HEK293 (cell line): Measurements from ENCODE around the gene CACTIN.

Source experiments
- BCL11B ChIP-seq: fragments of 450-650 bp; formaldehyde crosslinking; IDR thresholded peaks from 2 replicates; pipeline ENCODE4 v1.5.1; 2016; ENCODE audit warnings: low read depth, missing biosample characterization, missing genetic modification characterization
- HOXC10 ChIP-seq: sonication (generic); formaldehyde crosslinking; IDR thresholded peaks from 2 replicates; pipeline ENCODE4 v1.8.1; 2023; ENCODE audit warnings: mild to moderate bottlenecking, missing genetic modification reagents
- MZF1 ChIP-seq: fragments of 450-650 bp; formaldehyde crosslinking; IDR thresholded peaks from 2 replicates; pipeline ENCODE4 v1.5.1; 2017; ENCODE audit warnings: missing biosample characterization, missing genetic modification characterization, borderline replicate concordance
- OVOL3 ChIP-seq: fragments of 450-650 bp; formaldehyde crosslinking; IDR thresholded peaks from 2 replicates; pipeline ENCODE4 v1.5.1; 2016; ENCODE audit warnings: missing biosample characterization, missing genetic modification characterization
- RBAK ChIP-seq: fragments of 450-650 bp; formaldehyde crosslinking; IDR thresholded peaks from 2 replicates; pipeline ENCODE4 v1.5.1; 2016; ENCODE audit warnings: missing biosample characterization, missing genetic modification characterization
- REPIN1 ChIP-seq: fragments of 450-650 bp; formaldehyde crosslinking; IDR thresholded peaks from 2 replicates; pipeline ENCODE4 v1.5.1; 2017; ENCODE audit warnings: missing biosample characterization, missing genetic modification characterization, low read depth
- SALL2 ChIP-seq: fragments of 450-650 bp; formaldehyde crosslinking; IDR thresholded peaks from 2 replicates; pipeline ENCODE4 v1.5.0; 2017; ENCODE audit warnings: missing biosample characterization, mild to moderate bottlenecking, missing genetic modification characterization, borderline replicate concordance
- SETDB1 ChIP-seq: IDR thresholded peaks from one replicate; pipeline ENCODE4 v1.6.1; 2017; ENCODE audit warnings: mild to moderate bottlenecking, low read length, moderate library complexity, mixed read lengths; ENCODE audit not compliant: insufficient read length
- ZFP69B ChIP-seq: fragments of 450-650 bp; formaldehyde crosslinking; IDR thresholded peaks from 2 replicates; pipeline ENCODE4 v1.5.1; 2016; ENCODE audit warnings: missing biosample characterization, missing genetic modification characterization
- ZNF155 ChIP-seq: fragments of 450-650 bp; formaldehyde crosslinking; IDR thresholded peaks from 2 replicates; pipeline ENCODE4 v1.5.1; 2016; ENCODE audit warnings: missing biosample characterization, missing genetic modification characterization
- ZNF157 ChIP-seq: fragments of 450-650 bp; formaldehyde crosslinking; IDR thresholded peaks from 2 replicates; pipeline ENCODE4 v1.5.1; 2016; ENCODE audit warnings: missing biosample characterization, missing genetic modification characterization
- ZNF211 ChIP-seq: fragments of 450-650 bp; formaldehyde crosslinking; IDR thresholded peaks from 2 replicates; pipeline ENCODE4 v1.5.1; 2016; ENCODE audit warnings: low read depth, missing biosample characterization, missing genetic modification characterization
- ZNF24 ChIP-seq: fragments of 450-650 bp; formaldehyde crosslinking; IDR thresholded peaks from 2 replicates; pipeline ENCODE4 v1.5.1; 2016; ENCODE audit warnings: missing biosample characterization, missing genetic modification characterization
- ZNF266 ChIP-seq: fragments of 450-650 bp; formaldehyde crosslinking; IDR thresholded peaks from 2 replicates; pipeline ENCODE4 v1.5.1; 2016; ENCODE audit warnings: missing biosample characterization, missing genetic modification characterization, low read depth
- ZNF280D ChIP-seq: fragments of 450-650 bp; formaldehyde crosslinking; IDR thresholded peaks from 2 replicates; pipeline ENCODE4 v1.5.1; 2016; ENCODE audit warnings: missing biosample characterization, missing genetic modification characterization
- ZNF292 ChIP-seq: fragments of 450-650 bp; formaldehyde crosslinking; IDR thresholded peaks from 2 replicates; pipeline ENCODE4 v1.5.1; 2016; ENCODE audit warnings: low read depth, missing biosample characterization, missing genetic modification characterization, borderline replicate concordance
- ZNF426 ChIP-seq: fragments of 450-650 bp; formaldehyde crosslinking; IDR thresholded peaks from 2 replicates; pipeline ENCODE4 v1.5.1; 2017; ENCODE audit warnings: missing biosample characterization, missing genetic modification characterization, mild to moderate bottlenecking, inconsistent platforms, moderate library complexity
- ZNF514 ChIP-seq: fragments of 450-650 bp; formaldehyde crosslinking; IDR thresholded peaks from 2 replicates; pipeline ENCODE4 v1.5.1; 2016; ENCODE audit warnings: missing biosample characterization, missing genetic modification characterization
- ZNF560 ChIP-seq: fragments of 450-650 bp; formaldehyde crosslinking; IDR thresholded peaks from 2 replicates; pipeline ENCODE4 v1.5.1; 2017; ENCODE audit warnings: missing biosample characterization, missing genetic modification characterization, borderline replicate concordance
- ZNF664 ChIP-seq: fragments of 450-650 bp; formaldehyde crosslinking; IDR thresholded peaks from 2 replicates; pipeline ENCODE4 v1.5.1; 2016; ENCODE audit warnings: missing biosample characterization, missing genetic modification characterization
- ZNF768 ChIP-seq: fragments of 450-650 bp; formaldehyde crosslinking; IDR thresholded peaks from 2 replicates; pipeline ENCODE4 v1.5.1; 2018; ENCODE audit warnings: missing biosample characterization, mild to moderate bottlenecking, missing genetic modification characterization
- ZNF777 ChIP-seq: fragments of 450-650 bp; formaldehyde crosslinking; IDR thresholded peaks from 2 replicates; pipeline ENCODE4 v1.5.1; 2017; ENCODE audit warnings: missing biosample characterization, missing genetic modification characterization, borderline replicate concordance
- ZNF791 ChIP-seq: fragments of 450-650 bp; formaldehyde crosslinking; IDR thresholded peaks from 2 replicates; pipeline ENCODE4 v1.5.1; 2016; ENCODE audit warnings: missing biosample characterization, missing genetic modification characterization
- ZNF843 ChIP-seq: fragments of 450-650 bp; formaldehyde crosslinking; IDR thresholded peaks from 2 replicates; pipeline ENCODE4 v1.5.1; 2016; ENCODE audit warnings: missing biosample characterization, missing genetic modification characterization
- ZSCAN16 ChIP-seq: fragments of 450-650 bp; formaldehyde crosslinking; IDR thresholded peaks from 2 replicates; pipeline ENCODE4 v1.5.1; 2016; ENCODE audit warnings: missing biosample characterization, missing genetic modification characterization
- ZSCAN18 ChIP-seq: fragments of 450-650 bp; formaldehyde crosslinking; IDR thresholded peaks from 2 replicates; pipeline ENCODE4 v1.5.1; 2016; ENCODE audit warnings: missing biosample characterization, missing genetic modification characterization
- ZSCAN30 ChIP-seq: fragments of 450-650 bp; IDR thresholded peaks from 2 replicates; pipeline ENCODE4 v1.5.1; 2018; ENCODE audit warnings: missing biosample characterization, mild to moderate bottlenecking, missing genetic modification characterization, moderate library complexity
- ZXDB ChIP-seq: fragments of 450-650 bp; formaldehyde crosslinking; IDR thresholded peaks from 2 replicates; pipeline ENCODE4 v1.5.1; 2016; ENCODE audit warnings: missing biosample characterization, missing genetic modification characterization
- TF ChIP-seq, protein P1 (sequence below): fragments of 450-650 bp; formaldehyde crosslinking; IDR thresholded peaks from 2 replicates; pipeline ENCODE4 v1.5.1; 2016; ENCODE audit warnings: missing biosample characterization, missing genetic modification characterization, borderline replicate concordance
- TF ChIP-seq, protein P2 (sequence below): fragments of 450-650 bp; formaldehyde crosslinking; IDR thresholded peaks from 2 replicates; pipeline ENCODE4 v1.5.1; 2016; ENCODE audit warnings: missing biosample characterization, missing genetic modification characterization
- TF ChIP-seq, protein P3 (sequence below): fragments of 450-650 bp; formaldehyde crosslinking; IDR thresholded peaks from 2 replicates; pipeline ENCODE4 v1.5.1; 2016; ENCODE audit warnings: missing biosample characterization, missing genetic modification characterization

CACTIN gene

DNA sequence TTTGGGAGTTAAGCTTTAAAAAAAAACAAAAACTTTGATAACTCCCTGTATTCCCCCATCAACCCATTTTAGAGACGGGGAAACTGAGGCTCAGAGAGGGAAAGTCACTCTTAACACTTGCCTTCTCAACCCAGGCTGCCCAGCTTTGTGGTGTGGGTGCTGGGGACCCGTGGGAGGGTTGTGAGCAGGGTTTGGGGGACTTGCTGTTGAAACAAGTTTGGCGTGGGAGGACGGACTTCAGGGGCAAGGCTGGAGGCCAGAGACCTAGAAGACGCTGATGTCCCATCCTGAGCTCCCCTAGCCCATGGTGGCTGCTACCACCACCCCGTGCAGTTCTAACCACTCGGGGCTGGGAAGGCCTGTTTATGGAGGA lies 747 bp upstream of the CACTIN start (continued):
- TF ChIP-seq ZNF280D (tag by site-specific recombination), result peak; percentile 88; the same call in 1 of the 2 replicates
- no peak for TF ChIP-seq ZSCAN16 (tag by site-specific recombination)
- no peak for TF ChIP-seq ZNF777 (tag by site-specific recombination)
- 0 out of 2 replicates have a peak, but pooled peaks have one; percentile 20 for TF ChIP-seq REPIN1
- no peak for TF ChIP-seq ZNF768 (tag by site-specific recombination)
- 0 out of 2 replicates have a peak, but pooled peaks have one; percentile 15 for TF ChIP-seq ZNF791
- TF ChIP-seq RBAK (tag by site-specific recombination), result no peak
- no peak for TF ChIP-seq ZNF155 (tag by site-specific recombination)
- TF ChIP-seq ZNF664 (tag by site-specific recombination), result no peak
- TF ChIP-seq, protein P1, sequence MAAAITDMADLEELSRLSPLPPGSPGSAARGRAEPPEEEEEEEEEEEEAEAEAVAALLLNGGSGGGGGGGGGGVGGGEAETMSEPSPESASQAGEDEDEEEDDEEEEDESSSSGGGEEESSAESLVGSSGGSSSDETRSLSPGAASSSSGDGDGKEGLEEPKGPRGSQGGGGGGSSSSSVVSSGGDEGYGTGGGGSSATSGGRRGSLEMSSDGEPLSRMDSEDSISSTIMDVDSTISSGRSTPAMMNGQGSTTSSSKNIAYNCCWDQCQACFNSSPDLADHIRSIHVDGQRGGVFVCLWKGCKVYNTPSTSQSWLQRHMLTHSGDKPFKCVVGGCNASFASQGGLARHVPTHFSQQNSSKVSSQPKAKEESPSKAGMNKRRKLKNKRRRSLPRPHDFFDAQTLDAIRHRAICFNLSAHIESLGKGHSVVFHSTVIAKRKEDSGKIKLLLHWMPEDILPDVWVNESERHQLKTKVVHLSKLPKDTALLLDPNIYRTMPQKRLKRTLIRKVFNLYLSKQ (tag by site-specific recombination), result no peak
- TF ChIP-seq ZXDB (tag by site-specific recombination), result no peak
- no peak for TF ChIP-seq ZNF266 (tag by site-specific recombination)
- TF ChIP-seq ZFP69B (tag by site-specific recombination), result no peak
- 0 out of 2 replicates have a peak, but pooled peaks have one; percentile 48 for TF ChIP-seq BCL11B
- no peak for TF ChIP-seq OVOL3 (tag by site-specific recombination)
- TF ChIP-seq, protein P2, sequence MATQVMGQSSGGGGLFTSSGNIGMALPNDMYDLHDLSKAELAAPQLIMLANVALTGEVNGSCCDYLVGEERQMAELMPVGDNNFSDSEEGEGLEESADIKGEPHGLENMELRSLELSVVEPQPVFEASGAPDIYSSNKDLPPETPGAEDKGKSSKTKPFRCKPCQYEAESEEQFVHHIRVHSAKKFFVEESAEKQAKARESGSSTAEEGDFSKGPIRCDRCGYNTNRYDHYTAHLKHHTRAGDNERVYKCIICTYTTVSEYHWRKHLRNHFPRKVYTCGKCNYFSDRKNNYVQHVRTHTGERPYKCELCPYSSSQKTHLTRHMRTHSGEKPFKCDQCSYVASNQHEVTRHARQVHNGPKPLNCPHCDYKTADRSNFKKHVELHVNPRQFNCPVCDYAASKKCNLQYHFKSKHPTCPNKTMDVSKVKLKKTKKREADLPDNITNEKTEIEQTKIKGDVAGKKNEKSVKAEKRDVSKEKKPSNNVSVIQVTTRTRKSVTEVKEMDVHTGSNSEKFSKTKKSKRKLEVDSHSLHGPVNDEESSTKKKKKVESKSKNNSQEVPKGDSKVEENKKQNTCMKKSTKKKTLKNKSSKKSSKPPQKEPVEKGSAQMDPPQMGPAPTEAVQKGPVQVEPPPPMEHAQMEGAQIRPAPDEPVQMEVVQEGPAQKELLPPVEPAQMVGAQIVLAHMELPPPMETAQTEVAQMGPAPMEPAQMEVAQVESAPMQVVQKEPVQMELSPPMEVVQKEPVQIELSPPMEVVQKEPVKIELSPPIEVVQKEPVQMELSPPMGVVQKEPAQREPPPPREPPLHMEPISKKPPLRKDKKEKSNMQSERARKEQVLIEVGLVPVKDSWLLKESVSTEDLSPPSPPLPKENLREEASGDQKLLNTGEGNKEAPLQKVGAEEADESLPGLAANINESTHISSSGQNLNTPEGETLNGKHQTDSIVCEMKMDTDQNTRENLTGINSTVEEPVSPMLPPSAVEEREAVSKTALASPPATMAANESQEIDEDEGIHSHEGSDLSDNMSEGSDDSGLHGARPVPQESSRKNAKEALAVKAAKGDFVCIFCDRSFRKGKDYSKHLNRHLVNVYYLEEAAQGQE, result no peak
- no peak for TF ChIP-seq ZSCAN18 (tag by site-specific recombination)
- TF ChIP-seq MZF1 (tag by site-specific recombination), result peak; percentile 96
- TF ChIP-seq ZNF292, result no peak
- TF ChIP-seq ZNF24, result peak; percentile 55; the same call in 1 of the 2 replicates
- no peak for TF ChIP-seq ZNF560 (tag by site-specific recombination)
- no peak for TF ChIP-seq ZNF211 (tag by site-specific recombination)
- peak; percentile 52; the same call in 1 of the 2 replicates for TF ChIP-seq ZSCAN30 (tag by site-specific recombination)
- TF ChIP-seq, protein P3, sequence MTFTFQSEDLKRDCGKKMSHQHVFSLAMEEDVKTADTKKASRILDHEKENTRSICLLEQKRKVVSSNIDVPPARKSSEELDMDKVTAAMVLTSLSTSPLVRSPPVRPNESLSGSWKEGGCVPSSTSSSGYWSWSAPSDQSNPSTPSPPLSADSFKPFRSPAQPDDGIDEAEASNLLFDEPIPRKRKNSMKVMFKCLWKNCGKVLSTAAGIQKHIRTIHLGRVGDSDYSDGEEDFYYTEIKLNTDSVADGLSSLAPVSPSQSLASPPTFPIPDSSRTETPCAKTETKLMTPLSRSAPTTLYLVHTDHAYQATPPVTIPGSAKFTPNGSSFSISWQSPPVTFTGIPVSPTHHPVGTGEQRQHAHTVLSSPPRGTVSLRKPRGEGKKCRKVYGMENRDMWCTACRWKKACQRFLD (tag by site-specific recombination), result no peak
- TF ChIP-seq HOXC10 (CRISPR knock-in tag), result no peak
- no peak for TF ChIP-seq ZNF843 (tag by site-specific recombination)
- TF ChIP-seq ZNF157, result no peak
- no peak for TF ChIP-seq SALL2 (tag by site-specific recombination)
- TF ChIP-seq SETDB1, result no peak
- no peak for TF ChIP-seq ZNF426 (tag by site-specific recombination)
- TF ChIP-seq ZNF514, result no peak
